ENCODE results near the gene RPA3. TPM values are rescaled to one million over a fixed set of nuclear protein-coding genes. Genes with fewer than 3 reads are reported as not detected.

Gene RPA3
- polyA plus RNA-seq, 1 experiment, result 22.9 TPM

DNA sequence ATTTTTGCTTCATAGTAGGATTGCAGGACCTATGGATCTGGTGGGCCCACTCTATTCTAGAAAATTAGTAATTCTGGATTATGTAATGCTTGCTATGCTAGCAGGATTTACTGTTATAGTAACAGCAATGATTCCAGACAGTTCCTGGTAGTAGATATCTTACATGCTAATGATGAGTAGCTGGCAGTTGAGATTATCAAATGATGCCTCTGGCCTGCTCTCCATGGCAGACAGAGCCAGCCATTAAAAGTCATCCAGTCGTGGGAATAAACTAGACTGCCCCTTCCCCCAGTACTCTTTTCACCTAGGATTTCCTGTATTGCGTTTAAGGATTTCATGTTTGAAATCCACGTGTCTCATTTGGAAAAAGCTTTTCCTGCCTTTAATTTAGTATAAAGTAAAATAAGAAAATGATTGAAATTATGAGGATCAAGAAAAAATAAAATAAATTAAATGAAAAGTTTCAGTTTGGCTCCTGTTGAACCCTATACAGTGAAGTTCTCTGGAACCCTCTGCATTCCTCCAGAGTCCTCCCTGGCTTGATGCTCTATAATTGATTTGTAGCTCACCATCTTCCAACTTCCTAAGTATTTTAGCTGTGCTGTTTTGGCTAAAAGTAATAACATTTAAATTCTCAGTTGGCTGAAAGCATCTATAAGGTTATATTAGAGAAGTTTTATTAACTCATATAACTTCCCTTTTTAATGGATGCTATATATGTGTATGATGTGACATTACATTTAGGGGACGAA is 63.3 kb downstream of the RPA3 start:
- no peak for DNase-seq (ENCODE audit: low read depth, low spot score)

DNA sequence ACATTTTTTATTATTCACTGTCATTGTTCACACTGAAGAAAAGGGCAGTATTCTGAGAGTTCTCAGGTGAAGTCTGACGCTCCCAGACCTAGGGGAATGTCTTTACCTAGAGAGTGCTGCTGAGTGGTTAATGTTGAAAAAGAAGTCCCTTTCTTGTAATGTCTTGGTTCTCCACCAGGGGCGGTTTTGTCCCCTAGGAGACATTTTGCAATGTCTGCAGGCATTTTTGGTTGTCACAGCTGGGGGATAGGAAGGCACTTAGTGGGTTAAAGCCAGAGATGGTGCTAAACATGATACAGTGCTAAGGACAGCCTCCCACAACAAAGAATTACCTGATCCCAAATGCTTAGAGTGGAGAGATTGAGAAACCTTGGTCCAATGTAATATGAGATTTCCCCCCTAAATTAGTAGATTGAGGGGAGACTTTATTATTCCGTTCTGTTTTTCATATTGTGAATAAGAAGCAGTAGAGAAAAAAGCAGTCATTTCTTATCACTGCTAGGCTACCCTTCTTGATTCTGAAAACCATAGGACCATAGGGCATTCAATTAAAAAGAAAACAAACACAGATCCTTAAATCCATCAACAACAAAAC is 64.7 kb downstream of the RPA3 start:
- ChIA-PET CTCF (no interaction called here), POLR2A (no interaction called here)
- no peak overlapping the region for H3K27ac ChIP-seq (ENCODE audit: low read depth, low read length)
- DNase-seq (ENCODE audit: low read depth, low spot score), result no peak
- no peaks in the 10 kb centered on the region for H3K9me3 ChIP-seq (ENCODE audit: control insufficient read depth, insufficient read depth, low read length)
- TF ChIP-seq, protein P1, sequence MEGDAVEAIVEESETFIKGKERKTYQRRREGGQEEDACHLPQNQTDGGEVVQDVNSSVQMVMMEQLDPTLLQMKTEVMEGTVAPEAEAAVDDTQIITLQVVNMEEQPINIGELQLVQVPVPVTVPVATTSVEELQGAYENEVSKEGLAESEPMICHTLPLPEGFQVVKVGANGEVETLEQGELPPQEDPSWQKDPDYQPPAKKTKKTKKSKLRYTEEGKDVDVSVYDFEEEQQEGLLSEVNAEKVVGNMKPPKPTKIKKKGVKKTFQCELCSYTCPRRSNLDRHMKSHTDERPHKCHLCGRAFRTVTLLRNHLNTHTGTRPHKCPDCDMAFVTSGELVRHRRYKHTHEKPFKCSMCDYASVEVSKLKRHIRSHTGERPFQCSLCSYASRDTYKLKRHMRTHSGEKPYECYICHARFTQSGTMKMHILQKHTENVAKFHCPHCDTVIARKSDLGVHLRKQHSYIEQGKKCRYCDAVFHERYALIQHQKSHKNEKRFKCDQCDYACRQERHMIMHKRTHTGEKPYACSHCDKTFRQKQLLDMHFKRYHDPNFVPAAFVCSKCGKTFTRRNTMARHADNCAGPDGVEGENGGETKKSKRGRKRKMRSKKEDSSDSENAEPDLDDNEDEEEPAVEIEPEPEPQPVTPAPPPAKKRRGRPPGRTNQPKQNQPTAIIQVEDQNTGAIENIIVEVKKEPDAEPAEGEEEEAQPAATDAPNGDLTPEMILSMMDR (IDR thresholded peaks at IDR 0.05; ENCODE audit: low read depth, low read length), result peak; percentile 54
- H3K4me3 ChIP-seq (ENCODE audit: low read depth, low read length), result no peak overlapping the region
- H3K27me3 ChIP-seq (ENCODE audit: control insufficient read depth, insufficient read depth, low read length), result no peaks in the 10 kb centered on the region

More for the DNA sequence above, 63.3 kb downstream of the RPA3 start:
- CTCF ChIA-PET, result interaction anchor here (0.7 to 0.9 kb wide), 2 partner anchors 26 to 562 kb away, joined by 3 to 4 read pairs; no protein-coding TSS in a partner anchor
- POLR2A ChIA-PET, result interaction anchor here (0.7 kb wide), 1 partner anchor 162 kb away, joined by 4 read pairs; no protein-coding TSS in a partner anchor
- TF ChIP-seq, protein P1 (IDR thresholded peaks at IDR 0.05; ENCODE audit: low read depth, low read length), result no peak
- Histone ChIP-seq H3K27me3 (ENCODE audit: control insufficient read depth, insufficient read depth, low read length) (no peaks in the 10 kb centered on the region), H3K9me3 (ENCODE audit: control insufficient read depth, insufficient read depth, low read length) (no peaks in the 10 kb centered on the region), H3K4me3 (ENCODE audit: low read depth, low read length) (no peak overlapping the region), H3K27ac (ENCODE audit: low read depth, low read length) (no peak overlapping the region)

- DNase-seq (ENCODE audit: low read depth, low spot score), result no peak
- CTCF ChIA-PET, result interaction anchor here (0.5 kb wide), 1 partner anchor 440 kb away, joined by 3 read pairs; no protein-coding TSS in a partner anchor
- no peaks in the 10 kb centered on the region for H3K27me3 ChIP-seq (ENCODE audit: control insufficient read depth, insufficient read depth, low read length)
These were observed 65.4 kb downstream of the RPA3 start for GRCh38 chr7:7652798-7653540.

GRCh38 chr7:7651479-7651878 is 66.9 kb downstream of the RPA3 start:
- ChIA-PET POLR2A (no interaction called here), CTCF (no interaction called here)
- Histone ChIP-seq H3K27me3 (ENCODE audit: control insufficient read depth, insufficient read depth, low read length) (no peaks in the 10 kb centered on the region), H3K9me3 (ENCODE audit: control insufficient read depth, insufficient read depth, low read length) (no peaks in the 10 kb centered on the region), H3K4me3 (ENCODE audit: low read depth, low read length) (no peak overlapping the region), H3K27ac (ENCODE audit: low read depth, low read length) (no peak overlapping the region)
- TF ChIP-seq, protein P1 (IDR thresholded peaks at IDR 0.05; ENCODE audit: low read depth, low read length), result no peak
- no peak for DNase-seq (ENCODE audit: low read depth, low spot score)

More at GRCh38 chr7:7652798-7653540, 65.4 kb downstream of the RPA3 start:
- no peak overlapping the region for H3K27ac ChIP-seq (ENCODE audit: low read depth, low read length)
- no peak overlapping the region for H3K4me3 ChIP-seq (ENCODE audit: low read depth, low read length)
- H3K9me3 ChIP-seq (ENCODE audit: control insufficient read depth, insufficient read depth, low read length), result no peaks in the 10 kb centered on the region
- POLR2A ChIA-PET, result no interaction called here
- TF ChIP-seq, protein P1 (IDR thresholded peaks at IDR 0.05; ENCODE audit: low read depth, low read length), result no peak
